ENCODE data around the gene TYMS.

The TYMS gene

DNA sequence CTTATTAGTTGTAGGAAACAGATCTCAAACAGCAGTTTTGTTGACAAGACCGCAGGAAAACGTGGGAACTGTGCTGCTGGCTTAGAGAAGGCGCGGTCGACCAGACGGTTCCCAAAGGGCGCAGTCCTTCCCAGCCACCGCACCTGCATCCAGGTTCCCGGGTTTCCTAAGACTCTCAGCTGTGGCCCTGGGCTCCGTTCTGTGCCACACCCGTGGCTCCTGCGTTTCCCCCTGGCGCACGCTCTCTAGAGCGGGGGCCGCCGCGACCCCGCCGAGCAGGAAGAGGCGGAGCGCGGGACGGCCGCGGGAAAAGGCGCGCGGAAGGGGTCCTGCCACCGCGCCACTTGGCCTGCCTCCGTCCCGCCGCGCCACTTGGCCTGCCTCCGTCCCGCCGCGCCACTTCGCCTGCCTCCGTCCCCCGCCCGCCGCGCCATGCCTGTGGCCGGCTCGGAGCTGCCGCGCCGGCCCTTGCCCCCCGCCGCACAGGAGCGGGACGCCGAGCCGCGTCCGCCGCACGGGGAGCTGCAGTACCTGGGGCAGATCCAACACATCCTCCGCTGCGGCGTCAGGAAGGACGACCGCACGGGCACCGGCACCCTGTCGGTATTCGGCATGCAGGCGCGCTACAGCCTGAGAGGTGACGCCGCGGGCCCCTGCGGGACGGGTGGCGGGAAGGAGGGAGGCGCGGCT is at the start of gene TYMS:
TYMS (plus strand) TSS at position 343 of the 690 bp plus-strand sequence; CDS start at position 433, 90 bp downstream.
- TF ChIP-seq ZFX (IDR thresholded peaks at IDR 0.05) (peak; percentile 80), CTCF (conservative IDR thresholded peaks at IDR 0.05) (no peak; the same call in 1 of the 2 replicates)
- H3K27ac ChIP-seq, result peak within 1 kb of the TSS; percentile 99

GRCh38 chr18:607930-608329 is 49.5 kb upstream of the TYMS start:
- TF ChIP-seq ZFX (IDR thresholded peaks at IDR 0.05) (no peak), CTCF (conservative IDR thresholded peaks at IDR 0.05) (no peak)
- H3K27ac ChIP-seq, result no peak overlapping the region

DNA sequence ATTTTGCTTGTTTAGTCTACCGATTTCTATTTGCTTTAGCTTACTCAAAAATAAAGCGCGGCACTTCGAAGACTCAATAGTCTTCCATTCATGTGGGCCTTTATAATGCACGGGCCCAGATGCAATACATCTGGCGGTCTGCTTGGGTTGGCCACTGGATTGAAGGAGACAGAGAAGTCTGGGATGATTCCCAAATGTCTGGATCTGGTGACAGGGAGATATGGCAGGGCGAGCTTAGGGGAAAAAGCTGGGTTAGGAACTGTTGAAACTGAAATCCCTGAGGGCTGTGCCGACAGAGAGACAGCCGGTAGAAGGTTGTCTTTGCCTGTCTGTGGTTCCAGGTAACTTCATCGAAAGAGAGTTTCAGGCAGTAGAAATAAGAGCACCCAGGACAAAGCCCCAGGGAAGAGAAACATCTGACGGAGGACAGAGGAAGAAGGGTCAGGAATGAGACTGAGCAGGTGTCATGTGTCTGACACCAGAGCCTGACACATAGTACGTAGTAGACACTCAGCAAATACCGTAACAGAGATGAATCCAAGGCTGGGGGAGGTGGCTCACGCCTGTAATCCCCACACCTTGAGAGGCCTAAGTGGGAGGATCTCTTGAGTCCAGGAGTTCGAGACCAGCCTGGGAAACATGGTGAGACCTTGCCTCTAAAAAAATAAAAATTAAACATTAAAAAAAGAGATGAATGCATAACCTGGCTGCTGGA is 47.1 kb upstream of the TYMS start:
- no peak overlapping the region for H3K27ac ChIP-seq
- TF ChIP-seq CTCF (conservative IDR thresholded peaks at IDR 0.05), result no peak
- TF ChIP-seq ZFX (IDR thresholded peaks at IDR 0.05), result no peak

DNA sequence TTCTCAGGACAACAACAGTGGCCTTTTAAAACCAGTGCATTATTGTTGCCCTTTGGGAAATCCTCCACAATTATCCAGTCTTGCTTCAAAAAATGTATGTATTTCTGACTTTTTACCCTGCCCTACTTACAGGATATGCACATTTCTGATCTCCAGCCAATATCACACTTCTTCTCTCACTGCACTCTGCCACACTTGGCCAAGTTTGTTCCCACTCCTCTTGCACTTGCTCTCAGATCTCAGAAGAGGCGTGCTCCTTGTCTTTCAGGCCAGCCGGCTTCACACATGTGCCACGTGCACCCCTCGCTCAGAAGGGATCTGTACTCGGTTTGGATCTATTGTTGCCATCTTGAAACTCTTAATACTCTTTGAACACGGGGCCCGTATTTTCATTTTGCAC is 45.3 kb upstream of the TYMS start:
- H3K27ac ChIP-seq, result no peak overlapping the region
- no peak for TF ChIP-seq ZFX (IDR thresholded peaks at IDR 0.05)
- no peak for TF ChIP-seq CTCF (conservative IDR thresholded peaks at IDR 0.05)

DNA sequence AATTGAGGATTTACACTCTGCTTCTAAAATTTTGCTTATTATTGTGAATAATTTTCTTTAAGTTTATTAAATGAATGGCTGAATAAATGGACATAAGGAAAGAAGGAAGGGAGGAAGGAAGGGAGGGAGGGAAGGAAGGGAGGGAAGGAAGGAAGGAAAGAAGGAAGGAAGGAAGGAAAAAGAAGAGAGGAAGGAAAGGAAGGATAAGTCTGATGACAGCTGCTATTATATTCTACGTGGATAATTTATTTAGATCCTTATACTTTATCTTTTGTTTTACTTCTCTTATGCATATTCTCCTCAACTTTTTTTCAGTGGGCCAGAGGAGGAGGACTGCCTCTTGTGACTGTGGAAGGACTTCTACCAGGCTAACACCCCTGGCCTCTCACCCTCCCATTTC is 43.3 kb upstream of the TYMS start:
- TF ChIP-seq CTCF (conservative IDR thresholded peaks at IDR 0.05) (no peak), ZFX (IDR thresholded peaks at IDR 0.05) (no peak)
- H3K27ac ChIP-seq, result no peak overlapping the region

GRCh38 chr18:615092-615521 is 42.3 kb upstream of the TYMS start:
- TF ChIP-seq CTCF (conservative IDR thresholded peaks at IDR 0.05), result no peak
- no peak for TF ChIP-seq ZFX (IDR thresholded peaks at IDR 0.05)
- H3K27ac ChIP-seq, result no peak overlapping the region

- no peak for TF ChIP-seq ZFX (IDR thresholded peaks at IDR 0.05)
- TF ChIP-seq CTCF (conservative IDR thresholded peaks at IDR 0.05), result no peak
- H3K27ac ChIP-seq, result peak overlapping the region; percentile 21; the same call in 1 of the 2 replicates
These were observed 41.7 kb upstream of the TYMS start for GRCh38 chr18:615773-616172.
